Small intestine (tissue), 7 donors: ENCODE results near the gene NALCN. TPM values are rescaled to one million over a fixed set of nuclear protein-coding genes. Genes with fewer than 3 reads are reported as not detected.

ENCODE experiments used
- DNase-seq, 2 donors: peaks; one replicate each; pipeline versions ENCODE4 v3.0.0 to v3.0.0-alpha.2; 2013
- FAIRE-seq: peaks from 2 replicates; lab custom pipeline; 2012; peaks lifted over from hg19 to GRCh38; lab: Jason Lieb, UNC
- H3K27ac ChIP-seq, 3 donors: one replicate each; pipeline ENCODE4 v1.5.1; 2013; ENCODE audit warnings: low read length in 2 of 3, mild to moderate bottlenecking in 2 of 3, control low read depth in 1 of 3, inconsistent platforms in 1 of 3, low read depth in 1 of 3, moderate library complexity in 1 of 3
- H3K27me3 ChIP-seq, 3 donors: one replicate each; pipeline ENCODE4 v1.6.1; 2013; ENCODE audit warnings: low read length in 3 of 3, inconsistent platforms in 1 of 3; ENCODE audit not compliant: control insufficient read depth in 3 of 3, insufficient read depth in 3 of 3
- H3K36me3 ChIP-seq, 3 donors: one replicate each; pipeline ENCODE4 v1.6.1; 2013; ENCODE audit warnings: low read length in 3 of 3, inconsistent platforms in 1 of 3, low read depth in 1 of 3, mild to moderate bottlenecking in 1 of 3, moderate library complexity in 1 of 3; ENCODE audit not compliant: control insufficient read depth in 3 of 3, insufficient read depth in 2 of 3
- H3K4me1 ChIP-seq, 3 donors: one replicate each; pipeline ENCODE4 v1.6.1; 2013; ENCODE audit warnings: low read length in 2 of 3, inconsistent platforms in 1 of 3, low read depth in 1 of 3, mild to moderate bottlenecking in 1 of 3, moderate library complexity in 1 of 3; ENCODE audit not compliant: control insufficient read depth in 3 of 3, insufficient read depth in 2 of 3
- H3K4me3 ChIP-seq, 3 donors: one replicate each; pipeline ENCODE4 v1.5.1; 2013; ENCODE audit warnings: low read length in 3 of 3, control low read depth in 1 of 3, inconsistent platforms in 1 of 3, low read depth in 1 of 3, mild to moderate bottlenecking in 1 of 3, moderate library complexity in 1 of 3
- H3K9me3 ChIP-seq, 2 donors: one replicate each; pipeline ENCODE4 v1.6.1; 2013; ENCODE audit warnings: low read depth in 1 of 2, low read length in 1 of 2; ENCODE audit not compliant: control insufficient read depth in 2 of 2, insufficient read depth in 1 of 2
- WGBS, 3 donors: extraction: QIAGEN DNeasy Blood & Tissue Kit; methylation state at CpG; one replicate each; pipeline ENCODE4 v1.1.7; 2013; 5-methylcytosine and 5-hydroxymethylcytosine counted together
- polyA plus RNA-seq, 4 donors: library from polyadenylated mRNA; stranded (reverse) in 3 of 4; unstranded in 1 of 4; fragments of 200-250 nt in 3 of 4; fragments of 120-200 nt in 1 of 4; gene quantifications; one replicate each; pipeline versions ENCODE4 v1.2.1 to v1.2.3, GENCODE V29; 2013
- donor health status: healthy with polysubstance abuse.
- donor health status: control.
- donor health status: control.
- donor health status: Bipolar disorder and iron deficiency.
- donor health status: healthy.

NALCN gene
- polyA plus RNA-seq, 4 donors, result 0.13 to 0.46 TPM; not detected in 2

DNA sequence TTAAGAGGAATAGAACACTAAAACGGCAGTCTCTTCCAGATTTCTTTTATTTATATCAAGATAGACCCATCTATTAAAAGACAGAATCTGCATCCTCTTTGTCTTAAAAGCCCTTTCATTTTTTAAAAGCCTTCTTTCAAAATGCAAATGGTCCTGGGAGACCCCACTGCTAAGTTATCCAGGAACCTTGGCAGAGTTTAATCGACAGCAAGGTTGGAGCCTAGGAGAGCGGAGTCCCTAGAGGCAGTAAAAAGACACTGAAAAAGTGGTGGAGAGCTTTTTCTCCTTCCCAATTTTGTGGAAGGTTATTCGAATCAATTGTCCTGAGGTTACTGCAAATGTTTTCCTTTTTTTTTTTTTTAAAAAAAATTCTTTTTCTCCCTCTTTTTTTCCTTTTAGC lies 294.7 kb downstream of the NALCN start:
- Histone ChIP-seq H3K4me3 (no peak overlapping the region), H3K4me1 (no peaks in the 10 kb centered on the region), H3K36me3 (no peaks in the 10 kb centered on the region), H3K9me3 (no peaks in the 10 kb centered on the region), H3K27ac (no peak overlapping the region), H3K27me3 (no peaks in the 10 kb centered on the region)
- FAIRE-seq (no peak), DNase-seq (no peak)
- WGBS, 3 donors, result 62 to 73% (median 66%) methylated on average over 4 of the region's 4 CpGs

- H3K9me3 ChIP-seq, result no peaks in the 10 kb centered on the region
- WGBS, 3 donors, result 46 to 60% (median 49%) methylated on average over 2 of the region's 2 CpGs
- no peaks in the 10 kb centered on the region for H3K4me1 ChIP-seq
- no peak for DNase-seq
- H3K27me3 ChIP-seq, result no peaks in the 10 kb centered on the region
- H3K4me3 ChIP-seq, result no peak overlapping the region
- no peak overlapping the region for H3K27ac ChIP-seq
- no peaks in the 10 kb centered on the region for H3K36me3 ChIP-seq
- no peak for FAIRE-seq
Observed at GRCh38 chr13:101120007-101120406, 296.3 kb downstream of the NALCN start.

DNA sequence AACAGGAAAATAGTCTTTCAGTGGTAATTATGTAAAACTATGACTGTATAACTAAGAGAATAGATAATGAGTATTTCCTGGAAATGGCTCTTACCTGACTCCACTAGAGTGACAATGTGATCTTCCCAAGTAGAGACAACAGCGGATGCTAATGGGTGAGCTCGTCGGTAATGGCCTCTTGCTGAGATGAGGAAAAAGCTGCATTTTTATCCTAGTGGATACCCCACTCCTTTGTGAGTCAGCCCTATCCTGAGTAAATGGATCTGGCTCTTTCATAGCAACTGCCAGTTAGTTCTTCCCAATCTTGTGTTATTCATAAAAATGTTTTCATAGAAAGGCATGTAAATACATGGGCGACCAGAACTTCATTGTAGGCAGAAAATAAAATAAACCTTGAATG lies 299.5 kb downstream of the NALCN start:
- DNase-seq, result no peak
- no peak overlapping the region for H3K4me3 ChIP-seq
- no peak for FAIRE-seq
- WGBS, 3 donors, result 62 to 76% (median 73%) methylated on average over 4 of the region's 4 CpGs
- no peak overlapping the region for H3K27ac ChIP-seq
- H3K36me3 ChIP-seq, result no peaks in the 10 kb centered on the region
- H3K9me3 ChIP-seq, result no peaks in the 10 kb centered on the region
- H3K4me1 ChIP-seq, result no peaks in the 10 kb centered on the region
- H3K27me3 ChIP-seq, result no peaks in the 10 kb centered on the region

GRCh38 chr13:101116341-101116740 lies 300.0 kb downstream of the NALCN start:
- no peaks in the 10 kb centered on the region for H3K9me3 ChIP-seq
- FAIRE-seq, result no peak
- WGBS, 3 donors, result 49 to 68% (median 63%) methylated on average over 4 of the region's 4 CpGs

DNA sequence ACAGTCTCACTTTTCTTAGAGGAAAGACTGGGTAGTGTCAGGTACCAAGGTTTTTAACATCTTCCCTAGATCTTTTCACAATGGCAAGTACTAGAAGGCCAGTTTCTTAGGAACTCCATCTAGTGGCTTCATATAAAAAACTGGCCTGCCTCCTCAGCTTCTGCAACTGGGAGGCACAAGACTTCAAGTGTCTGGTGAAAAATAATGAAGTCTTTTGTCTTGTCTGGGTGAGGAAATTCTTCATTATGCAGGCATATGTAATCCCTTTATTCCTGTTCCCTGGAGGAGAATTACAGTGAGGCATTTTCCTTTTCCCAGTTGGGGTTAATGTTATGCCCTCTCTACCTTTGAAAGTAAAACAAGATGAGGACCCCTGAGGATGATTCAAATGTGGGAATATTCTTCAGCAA lies 300.5 kb downstream of the NALCN start:
- no peak overlapping the region for H3K27ac ChIP-seq
- DNase-seq (no peak), FAIRE-seq (no peak)
- no peak overlapping the region for H3K4me3 ChIP-seq
- no peaks in the 10 kb centered on the region for H3K36me3 ChIP-seq
- H3K9me3 ChIP-seq, result no peaks in the 10 kb centered on the region
- no peaks in the 10 kb centered on the region for H3K4me1 ChIP-seq
- H3K27me3 ChIP-seq, result no peaks in the 10 kb centered on the region

More at GRCh38 chr13:101116341-101116740, 300.0 kb downstream of the NALCN start:
- H3K36me3 ChIP-seq, result no peaks in the 10 kb centered on the region
- H3K27ac ChIP-seq, result no peak overlapping the region
- H3K4me3 ChIP-seq, result no peak overlapping the region
- H3K27me3 ChIP-seq, result no peaks in the 10 kb centered on the region
- no peaks in the 10 kb centered on the region for H3K4me1 ChIP-seq
- DNase-seq, result no peak

GRCh38 chr13:101111894-101112293 lies 304.4 kb downstream of the NALCN start:
- Histone ChIP-seq H3K4me3 (no peak overlapping the region), H3K27ac (no peak overlapping the region), H3K4me1 (no peaks in the 10 kb centered on the region), H3K36me3 (no peaks in the 10 kb centered on the region), H3K9me3 (no peaks in the 10 kb centered on the region), H3K27me3 (no peaks in the 10 kb centered on the region)
- WGBS, 3 donors, result 49 to 65% (median 57%) methylated on average over 2 of the region's 2 CpGs
- DNase-seq, result no peak
- no peak for FAIRE-seq

- H3K4me3 ChIP-seq, result no peak overlapping the region
- WGBS, 3 donors, result 88 to 95% (median 92%) methylated on average over 7 of the region's 7 CpGs
- no peaks in the 10 kb centered on the region for H3K9me3 ChIP-seq
- H3K27ac ChIP-seq, result no peak overlapping the region
- no peaks in the 10 kb centered on the region for H3K36me3 ChIP-seq
- FAIRE-seq (no peak), DNase-seq (no peak)
- no peaks in the 10 kb centered on the region for H3K27me3 ChIP-seq
- H3K4me1 ChIP-seq, result no peaks in the 10 kb centered on the region
Observed at GRCh38 chr13:101109005-101109404, 307.3 kb downstream of the NALCN start.

DNA sequence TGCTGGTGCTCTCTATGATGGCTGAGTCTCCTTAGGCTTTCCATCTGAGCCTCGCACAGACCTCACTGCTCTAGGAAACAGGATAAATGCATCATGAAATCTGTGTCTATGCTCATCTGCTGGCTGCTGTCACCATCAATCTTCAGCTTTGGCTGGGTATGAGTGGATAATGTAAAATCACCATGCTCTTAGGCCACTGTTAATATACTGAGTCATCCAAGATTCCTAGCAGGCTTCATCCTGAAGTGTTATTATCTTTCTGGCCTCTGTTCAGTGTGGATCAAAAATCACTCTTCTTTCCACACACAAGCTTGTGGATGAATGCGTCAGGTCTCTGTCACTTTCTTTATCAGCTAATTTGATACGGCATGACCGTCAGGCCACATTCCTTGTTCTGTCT lies 317.4 kb downstream of the NALCN start:
- FAIRE-seq, result no peak
- no peak for DNase-seq
- 76 to 82% (median 81%) methylated on average over 4 of the region's 4 CpGs for WGBS, 3 donors
- H3K27me3 ChIP-seq, result no peaks in the 10 kb centered on the region
- no peaks in the 10 kb centered on the region for H3K9me3 ChIP-seq
- H3K4me1 ChIP-seq, result no peaks in the 10 kb centered on the region
- no peaks in the 10 kb centered on the region for H3K36me3 ChIP-seq
- no peak overlapping the region for H3K4me3 ChIP-seq
- H3K27ac ChIP-seq, result no peak overlapping the region

GRCh38 chr13:101092985-101093384 lies 323.3 kb downstream of the NALCN start:
- no peak for FAIRE-seq

More at GRCh38 chr13:101092985-101093384, 323.3 kb downstream of the NALCN start:
- H3K9me3 ChIP-seq, result no peaks in the 10 kb centered on the region
- no peaks in the 10 kb centered on the region for H3K36me3 ChIP-seq
- DNase-seq, result no peak
- H3K27me3 ChIP-seq, result no peaks in the 10 kb centered on the region
- no peak overlapping the region for H3K27ac ChIP-seq
- no peak overlapping the region for H3K4me3 ChIP-seq
- H3K4me1 ChIP-seq, result no peaks in the 10 kb centered on the region
